ENCODE results near the gene DGCR6.
"Not testable (repeated sequence)": the region's sequence is repeated elsewhere in the genome, so short reads cannot be mapped to it uniquely, and the experiment has no call there.

- TF ChIP-seq POLR2AphosphoS5, POLR2A (IDR thresholded peaks at IDR 0.05; ENCODE audit: low read depth, low read length): not testable (repeated sequence)
These were observed 52.6 kb downstream of the DGCR6 start for GRCh38 chr22:18958738-18959137.

All from GM12892 (cell line).